GM19468 (cell line): Measurements from ENCODE around the gene SIKE1.
"Not testable (repeated sequence)": the region's sequence is repeated elsewhere in the genome, so short reads cannot be mapped to it uniquely, and the experiment has no call there.

ENCODE experiments used
- ATAC-seq: cut with Tn5 transposase; IDR thresholded peaks from one replicate; pipeline ENCODE4 v1.9.1; 2021; ENCODE audit warnings: mild to moderate bottlenecking, moderate library complexity, moderate number of reproducible peaks; ENCODE audit not compliant: unreplicated experiment; ENCODE audit errors: extremely low read depth

The SIKE1 gene

GRCh38 chr1:114756009-114756892 lies 24.2 kb downstream of the SIKE1 start:
- no peak for ATAC-seq

GRCh38 chr1:114755006-114755931 lies 25.2 kb downstream of the SIKE1 start:
- no peak for ATAC-seq

- not testable (repeated sequence) for ATAC-seq
These were observed 26.8 kb downstream of the SIKE1 start for GRCh38 chr1:114753702-114754101.

- ATAC-seq = no peak
These were observed 27.3 kb downstream of the SIKE1 start for GRCh38 chr1:114753143-114753542.

GRCh38 chr1:114750780-114751179 lies 29.7 kb downstream of the SIKE1 start:
- ATAC-seq = no peak

- ATAC-seq = no peak
These were observed 30.6 kb downstream of the SIKE1 start for GRCh38 chr1:114749835-114750234.

- ATAC-seq = no peak
These were observed 33.9 kb downstream of the SIKE1 start for GRCh38 chr1:114746450-114747121.

- no peak for ATAC-seq
These were observed 35.2 kb downstream of the SIKE1 start for GRCh38 chr1:114745291-114745690.

GRCh38 chr1:114741963-114742746 lies 38.3 kb downstream of the SIKE1 start:
- no peak for ATAC-seq

GRCh38 chr1:114740331-114740730 lies 40.2 kb downstream of the SIKE1 start:
- no peak for ATAC-seq

GRCh38 chr1:114737314-114737849 lies 43.1 kb downstream of the SIKE1 start:
- no peak for ATAC-seq

GRCh38 chr1:114735479-114735878 lies 45.0 kb downstream of the SIKE1 start:
- ATAC-seq = no peak

- no peak for ATAC-seq
These were observed 50.7 kb downstream of the SIKE1 start for GRCh38 chr1:114729782-114730181.

GRCh38 chr1:114728553-114728952 lies 51.9 kb downstream of the SIKE1 start:
- ATAC-seq = no peak

GRCh38 chr1:114725230-114725629 lies 55.3 kb downstream of the SIKE1 start:
- no peak for ATAC-seq

GRCh38 chr1:114723915-114724314 lies 56.6 kb downstream of the SIKE1 start:
- ATAC-seq = no peak

- ATAC-seq = no peak
These were observed 57.0 kb downstream of the SIKE1 start for GRCh38 chr1:114723457-114723856.

- no peak for ATAC-seq
These were observed 60.0 kb downstream of the SIKE1 start for GRCh38 chr1:114720492-114720891.
